Motor neuron (in vitro differentiated cells): ENCODE measurements around the gene ZFYVE26. TPM values are rescaled to one million over a fixed set of nuclear protein-coding genes. Genes with fewer than 3 reads are reported as not detected.
A peak's percentile ranks its signal among the peaks of the same experiment; 100 is the strongest.
"Not testable (repeated sequence)": the region's sequence is repeated elsewhere in the genome, so short reads cannot be mapped to it uniquely, and the experiment has no call there.

Experiments
- ATAC-seq, 8 experiments: fragments of 200-7000 bp; cut with Tn5 transposase; replicated peaks in 6 of 8; 2 replicates each; pipeline ENCODE4 v1.8.0; 2021; ENCODE audit warnings: mild to moderate bottlenecking in 8 of 8, moderate library complexity in 8 of 8
- H3K27ac ChIP-seq, 2 donors: fragments of 250-450 bp; sonication (Bioruptor Pico); 2 replicates each; pipeline ENCODE4 v1.9.0; 2021; ENCODE audit warnings: antibody characterized with exemption in 2 of 2, mild to moderate bottlenecking in 2 of 2, moderate library complexity in 1 of 2
- H3K4me1 ChIP-seq, 2 donors: fragments of 250-450 bp; sonication (Bioruptor Pico); replicated peaks in 1 of 2; 2 replicates each; pipeline ENCODE4 v1.6.1; 2021; ENCODE audit warnings: antibody characterized with exemption in 2 of 2, mild to moderate bottlenecking in 2 of 2, moderate library complexity in 1 of 2
- H3K4me3 ChIP-seq, 5 donors: fragments of 250-450 bp; sonication (Bioruptor Pico); 2 replicates each; pipeline ENCODE4 v1.9.0; 2021; ENCODE audit warnings: antibody characterized with exemption in 5 of 5, mild to moderate bottlenecking in 5 of 5, moderate library complexity in 4 of 5
- WGBS, 10 experiments: fragments of 450-650 bp; shearing (Covaris generic); methylation state at CpG; one replicate each; pipeline ENCODE4 v1.0.0; 2022; 5-methylcytosine and 5-hydroxymethylcytosine counted together
- in situ Hi-C, 9 experiments: fragments of 400-800 bp; cut with MboI; loops; one replicate each; pipeline ENCODE4 v1.15.0; 2021; ENCODE audit warnings: low sequenced_read_pairs in 9 of 9, low pct_unique_long_range_greater_than_20kb in 2 of 9; ENCODE audit not compliant: unreplicated experiment in 9 of 9
- total RNA-seq, 8 experiments: library from RNA; unstranded; fragments of 300-600 nt; gene quantifications; 2 replicates each; pipeline versions ENCODE4 v1.2.3 to v1.2.4, GENCODE V29; 2022

ZFYVE26 gene
- total RNA-seq, 8 experiments from 2014 or later: 6.8 to 26.5 (median 13.1) TPM

DNA sequence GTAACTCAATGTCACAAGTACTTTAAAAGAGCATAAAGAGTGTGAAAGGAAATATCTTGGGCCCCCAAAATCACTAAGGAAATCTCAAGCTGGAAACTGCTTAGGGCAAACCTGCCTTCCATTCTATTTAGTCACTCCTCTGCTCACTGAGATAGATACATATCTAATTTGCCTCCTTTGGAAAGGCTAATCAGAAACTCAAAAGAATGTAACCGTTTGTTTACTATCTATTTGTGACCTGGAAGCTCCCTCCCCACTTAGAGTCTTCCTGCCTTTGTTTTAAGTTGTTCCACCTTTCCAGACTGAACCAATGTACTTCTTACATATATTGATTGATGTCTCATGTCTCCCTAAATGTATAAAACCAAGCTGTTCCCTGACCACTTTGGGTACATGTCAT, 106.6 kb downstream of the ZFYVE26 start:
- ATAC-seq: not testable (repeated sequence)
- WGBS, 10 experiments: 0 to 50% (median 33%) methylated on average over 1 of the region's 1 CpG; no CpG with 5 or more reads in 3 of the 10 experiments

GRCh38 chr14:67709346-67709745, 107.0 kb downstream of the ZFYVE26 start:
- not testable (repeated sequence) for H3K4me1 ChIP-seq, H3K27ac ChIP-seq, ATAC-seq, H3K4me3 ChIP-seq
- in situ Hi-C loops: loop anchor here in 1 of 9 experiments (25.0 kb wide), 1 partner anchor 122 kb away; no protein-coding TSS in a partner anchor

More for the DNA sequence above, 106.6 kb downstream of the ZFYVE26 start:
- H3K4me3 ChIP-seq, H3K4me1 ChIP-seq, H3K27ac ChIP-seq: not testable (repeated sequence)
- in situ Hi-C loops: loop anchor here in 1 of 9 experiments (25.0 kb wide), 1 partner anchor 122 kb away; no protein-coding TSS in a partner anchor

DNA sequence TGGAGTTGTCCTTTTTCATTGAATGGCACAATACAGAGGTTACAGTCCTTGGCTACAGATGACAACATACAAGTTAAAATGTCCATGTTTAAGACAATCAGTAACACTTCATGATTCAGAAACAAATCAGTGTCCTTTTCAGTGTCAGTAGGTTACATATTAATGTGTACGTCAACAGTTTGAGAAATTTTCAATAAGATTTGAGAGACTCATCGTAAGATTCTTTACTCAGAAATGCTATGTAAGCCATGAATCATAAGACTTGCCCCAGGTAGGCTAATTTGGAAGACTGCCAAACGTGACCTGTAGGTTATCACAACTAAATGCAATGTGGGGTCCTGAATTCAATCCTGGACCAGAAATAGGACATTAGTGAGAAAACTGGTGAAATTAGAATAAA, 111.2 kb downstream of the ZFYVE26 start:
- no peak overlapping the region for H3K27ac ChIP-seq
- in situ Hi-C loops: loop anchor here in 1 of 9 experiments (25.0 kb wide), 1 partner anchor 118 kb away; no protein-coding TSS in a partner anchor
- WGBS, 10 experiments: 49 to 96% (median 72%) methylated on average over 3 of the region's 3 CpGs; no CpG with 5 or more reads in 1 of the 10 experiments

DNA sequence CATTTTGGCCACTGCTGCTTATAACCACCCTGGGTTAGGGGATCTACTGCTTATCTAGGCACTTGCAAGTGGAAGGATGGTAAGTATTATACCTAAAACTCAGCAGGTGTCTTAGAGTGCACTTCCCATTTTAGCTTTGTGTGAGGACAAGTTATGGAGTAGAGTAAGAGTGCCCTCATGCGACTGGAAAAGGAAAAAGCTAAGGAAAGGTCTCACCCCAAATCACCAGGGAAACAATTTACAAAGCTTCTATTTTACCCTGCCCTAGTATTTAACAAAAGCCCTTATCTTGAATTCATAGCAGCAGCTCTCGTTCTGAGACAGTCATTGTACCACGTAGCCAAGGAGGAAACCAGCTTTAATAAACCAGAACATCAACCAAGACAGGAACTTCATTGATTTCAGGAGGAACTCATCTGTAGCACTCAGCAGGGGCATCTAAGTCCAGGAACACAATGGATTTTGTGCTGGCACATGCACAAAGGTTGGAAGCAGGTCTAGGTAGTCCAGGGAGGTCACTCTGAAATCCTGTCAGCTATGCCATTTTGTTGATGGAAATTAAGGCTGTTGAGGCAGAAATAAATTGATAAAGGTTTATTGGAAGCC, 111.8 kb downstream of the ZFYVE26 start:
- in situ Hi-C loops: loop anchor here in 1 of 9 experiments (25.0 kb wide), 1 partner anchor 117 kb away; no protein-coding TSS in a partner anchor
- no peak overlapping the region for H3K4me3 ChIP-seq
- H3K4me1 ChIP-seq: peaks cover 0 to 3% of the 10 kb centered on the region in 2 donors
- peak; percentile 62 to 91 (median 81) for ATAC-seq
- WGBS, 10 experiments: 0% methylated on average over 1 to 3 of the region's 3 CpGs; no CpG with 5 or more reads in 2 of the 10 experiments
- no peak overlapping the region for H3K27ac ChIP-seq

More for the DNA sequence above, 111.2 kb downstream of the ZFYVE26 start:
- ATAC-seq: no peak
- no peak overlapping the region for H3K4me3 ChIP-seq
- H3K4me1 ChIP-seq: peaks cover 0 to 3% of the 10 kb centered on the region in 2 donors

GRCh38 chr14:67703997-67704396, 112.4 kb downstream of the ZFYVE26 start:
- no peak overlapping the region for H3K27ac ChIP-seq
- ATAC-seq: no peak
- 0 to 100% (median 52%) methylated on average over 1 to 3 of the region's 3 CpGs for whole genome bisulfite sequencing, 10 experiments
- H3K4me3 ChIP-seq: no peak overlapping the region
- in situ Hi-C loops: loop anchor here in 1 of 9 experiments (25.0 kb wide), 1 partner anchor 117 kb away; no protein-coding TSS in a partner anchor
- peaks cover 0 to 3% of the 10 kb centered on the region in 2 donors for H3K4me1 ChIP-seq

GRCh38 chr14:67701492-67701891, 114.9 kb downstream of the ZFYVE26 start, which contains the start of gene RDH12:
Gene RDH12 (plus strand): TSS chr14:67701886. CDS start chr14:67722643, 20,757 bp downstream.
- H3K4me3 ChIP-seq, H3K4me1 ChIP-seq, H3K27ac ChIP-seq, ATAC-seq: not testable (repeated sequence)
- WGBS, 10 experiments: 75 to 100% (median 94%) methylated on average over 2 to 8 of the region's 8 CpGs
- in situ Hi-C loops: loop anchor here in 1 of 9 experiments (25.0 kb wide), 1 partner anchor 114 kb away; no protein-coding TSS in a partner anchor

DNA sequence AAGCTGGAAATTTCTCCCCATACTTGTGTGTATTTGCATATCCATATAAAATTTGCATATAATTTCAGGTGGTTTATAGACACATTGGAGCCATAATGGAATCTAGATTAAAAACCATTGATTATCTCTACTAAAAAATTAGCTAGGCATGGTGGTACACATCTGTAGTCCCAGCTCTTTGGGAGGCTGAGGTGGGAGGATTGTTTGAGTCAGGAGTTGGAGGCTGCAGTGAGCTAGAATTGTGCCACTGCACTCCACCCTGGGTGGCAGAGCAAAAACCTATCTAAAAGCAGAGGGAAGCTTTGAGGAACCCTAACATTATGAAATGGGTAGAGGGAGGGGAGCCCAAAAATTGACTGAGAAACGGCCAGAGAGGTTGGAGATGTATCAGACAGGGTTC, 118.2 kb downstream of the ZFYVE26 start:
- no peak overlapping the region for H3K27ac ChIP-seq
- whole genome bisulfite sequencing, 10 experiments: 0 to 80% (median 25%) methylated on average over 1 of the region's 1 CpG; no CpG with 5 or more reads in 2 of the 10 experiments
- in situ Hi-C loops: loop anchor here in 1 of 9 experiments (25.0 kb wide), 1 partner anchor 261 kb away; no protein-coding TSS in a partner anchor
- no peak overlapping the region for H3K4me3 ChIP-seq
- no peak for ATAC-seq
- peaks cover 5 to 7% of the 10 kb centered on the region in 2 donors for H3K4me1 ChIP-seq

DNA sequence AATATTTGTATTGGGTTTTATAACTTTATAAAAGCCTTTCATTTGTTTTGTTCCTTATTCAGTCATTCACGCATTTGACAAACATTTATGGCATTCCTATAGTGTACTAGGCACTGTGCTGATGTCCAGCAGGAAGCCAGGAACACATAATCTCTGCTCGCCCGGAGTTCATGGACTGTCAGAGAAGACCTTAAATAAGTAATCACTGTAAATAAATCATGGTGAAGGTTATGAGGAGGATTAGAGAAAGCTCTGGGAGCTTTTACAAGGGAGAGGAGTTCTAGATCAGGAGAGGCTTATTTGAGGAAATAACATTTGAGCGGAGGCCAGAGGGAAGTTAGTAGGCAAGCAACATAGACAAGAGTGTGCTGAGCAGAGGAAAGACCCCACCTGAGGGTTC, 119.4 kb downstream of the ZFYVE26 start:
- H3K4me1 ChIP-seq: peaks cover 5 to 7% of the 10 kb centered on the region in 2 donors
- no peak overlapping the region for H3K27ac ChIP-seq
- ATAC-seq: no peak
- in situ Hi-C loops: loop anchor here in 1 of 9 experiments (25.0 kb wide), 1 partner anchor 260 kb away; no protein-coding TSS in a partner anchor
- H3K4me3 ChIP-seq: no peak overlapping the region
- 88 to 100% (median 100%) methylated on average over 1 to 4 of the region's 4 CpGs for WGBS, 10 experiments

Other genes starting within 250 kb of the ZFYVE26 start
- gene PIGH, start 216.3 kb downstream of the ZFYVE26 start, total RNA-seq: 10 to 100 TPM; 14.1 to 39.2 (median 28.4) TPM
- gene ARG2, start 196.7 kb downstream of the ZFYVE26 start, total RNA-seq: 10 to 100 TPM in 5 of 8 experiments, 1 to 10 TPM in 3; 1.4 to 46.3 (median 17.4) TPM
- gene VTI1B, start 142.0 kb downstream of the ZFYVE26 start, total RNA-seq: 10 to 100 TPM; 48.8 to 90.4 (median 63.4) TPM
- 10 to 100 TPM; 60.9 to 89.8 (median 71.0) TPM for gene RDH11, start 120.8 kb downstream of the ZFYVE26 start, total RNA-seq
- 1 to 10 TPM in 1 of 8 experiments, under 1 TPM in 3, not detected in 4; 0.19 to 4.2 (median 0.22) TPM for gene RDH12, start 114.7 kb downstream of the ZFYVE26 start, total RNA-seq
- 10 to 100 TPM in 6 of 8 experiments, 1 to 10 TPM in 2; 5.4 to 37.7 (median 11.0) TPM for gene RAD51B, start 3.2 kb upstream of the ZFYVE26 start, total RNA-seq